Astrocyte (in vitro differentiated cells and primary cell): ENCODE results near the gene RCAN3.

ENCODE experiments used
- CTCF ChIP-seq: IDR thresholded peaks from 2 replicates; pipeline ENCODE4 v1.5.1; 2011; ENCODE audit warnings: low read depth, mild to moderate bottlenecking, inconsistent platforms, low read length, moderate library complexity; ENCODE audit not compliant: insufficient read depth
- EZH2 ChIP-seq: IDR thresholded peaks from 2 replicates; pipeline ENCODE4 v1.6.1; 2012; ENCODE audit warnings: mild to moderate bottlenecking, low read length, inconsistent platforms; ENCODE audit not compliant: insufficient read depth

DNA sequence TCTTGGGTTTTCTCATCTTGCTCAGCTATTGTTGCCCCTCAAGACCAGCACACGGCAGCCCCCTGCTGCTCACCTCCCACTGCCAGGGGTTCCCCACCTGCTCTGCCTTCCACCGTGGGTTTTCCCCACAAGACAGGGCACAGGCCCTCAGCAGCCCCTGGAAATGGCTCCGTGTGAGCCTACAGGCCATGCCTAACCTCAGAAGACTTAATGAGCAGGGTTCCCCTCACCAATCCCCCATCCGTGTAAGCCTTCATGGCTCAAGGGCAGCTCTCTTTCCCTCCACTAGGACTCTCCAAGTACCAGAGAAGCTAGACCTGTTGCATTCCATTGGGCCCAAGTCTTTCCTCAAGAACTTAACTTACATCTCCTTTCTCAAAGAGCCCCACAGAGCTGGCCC is 18.4 kb upstream of the RCAN3 start:
- TF ChIP-seq EZH2 (no peak), CTCF (no peak)
